CD4-positive, alpha-beta T cell (primary cell): ENCODE measurements around the gene RREB1. TPM values are rescaled to one million over a fixed set of nuclear protein-coding genes. Genes with fewer than 3 reads are reported as not detected.

Experiments
- ATAC-seq: fragments of 200-7000 bp; cut with Tn5 transposase; one replicate; pipeline ENCODE4 v1.10.0; 2022; ENCODE audit warnings: mild to moderate bottlenecking; ENCODE audit not compliant: poor library complexity
- CTCF ChIA-PET: fragments of 350-600 bp; sonication (Branson Sonifier 250); formaldehyde crosslinking; loops from one replicate; lab custom pipeline; 2021; ENCODE audit warnings: antibody characterized with exemption, inconsistent platforms; lab: Charles Lee
- POLR2A ChIA-PET: fragments of 350-600 bp; sonication (Branson Sonifier 250); formaldehyde crosslinking; loops from one replicate; lab custom pipeline; 2021; ENCODE audit warnings: antibody characterized with exemption, inconsistent platforms; lab: Charles Lee
- DNase-seq, 14 experiments: peaks; one replicate each; pipeline ENCODE4 v3.0.0-alpha.2; 2013 to 2020; ENCODE audit warnings: mixed read lengths in 2 of 14
- H3K27ac ChIP-seq, 2 donors: one replicate each; pipeline versions ENCODE4 v1.5.1 to v1.7.0; 2013; ENCODE audit warnings: low read length in 2 of 2, low read depth in 1 of 2, mild to moderate bottlenecking in 1 of 2
- H3K27me3 ChIP-seq, 2 experiments: 1 replicate in 1 of 2; 2 replicates in 1 of 2; pipeline versions ENCODE4 v1.6.1 to v1.7.0; 2013; ENCODE audit warnings: low read length in 2 of 2, control low read depth in 1 of 2, mild to moderate bottlenecking in 1 of 2, moderate library complexity in 1 of 2; ENCODE audit not compliant: insufficient read depth in 2 of 2, control insufficient read depth in 1 of 2
- H3K36me3 ChIP-seq: one replicate; pipeline ENCODE4 v1.6.1; 2013; ENCODE audit warnings: low read length, control low read depth; ENCODE audit not compliant: insufficient read depth
- H3K4me1 ChIP-seq: one replicate; pipeline ENCODE4 v1.6.1; 2013; ENCODE audit warnings: low read length, control low read depth; ENCODE audit not compliant: insufficient read depth
- H3K4me3 ChIP-seq: one replicate; pipeline ENCODE4 v1.5.1; 2013; ENCODE audit warnings: mild to moderate bottlenecking, low read length, moderate library complexity
- H3K9me3 ChIP-seq, 2 experiments: 1 replicate in 1 of 2; 2 replicates in 1 of 2; pipeline versions ENCODE4 v1.6.1 to v1.7.0; 2013; ENCODE audit warnings: low read length in 2 of 2, mild to moderate bottlenecking in 2 of 2, control low read depth in 1 of 2, moderate library complexity in 1 of 2; ENCODE audit not compliant: control insufficient read depth in 1 of 2, insufficient read depth in 1 of 2
- H3K27ac Mint-ChIP-seq: one replicate; pipeline ENCODE4 v1.8.0; 2020; ENCODE audit warnings: mixed read lengths
- H3K27me3 Mint-ChIP-seq: one replicate; pipeline ENCODE4 v1.8.0; 2021; ENCODE audit warnings: mixed read lengths
- H3K36me3 Mint-ChIP-seq: one replicate; pipeline ENCODE4 v1.8.0; 2021; ENCODE audit warnings: low read depth, mixed read lengths
- H3K4me1 Mint-ChIP-seq: one replicate; pipeline ENCODE4 v1.8.0; 2021; ENCODE audit warnings: low read depth, mixed read lengths
- H3K4me3 Mint-ChIP-seq: one replicate; pipeline ENCODE4 v1.8.0; 2020; ENCODE audit warnings: mild to moderate bottlenecking, mixed read lengths
- H3K9me3 Mint-ChIP-seq: one replicate; pipeline ENCODE4 v1.8.0; 2020; ENCODE audit warnings: mixed read lengths
- intact Hi-C, 2 experiments: fragments of 100-400 bp; cut with DNase I in 1 of 2; cut with micrococcal nuclease in 1 of 2; formaldehyde crosslinking; loops; one replicate each; pipeline versions ENCODE4 v1.15.1 to v1.9.0; 2023 to 2025; cut with DNase I, micrococcal nuclease
- total RNA-seq, 174 experiments: library from RNA in 2 of 174; stranded (reverse) in 2 of 174; gene quantifications; one replicate each; pipeline ENCODE4 v1.2.3 and lab custom pipeline; 2021 to 2026
- TF ChIP-seq, protein P1 (sequence below): fragments of 200-600 bp; IDR thresholded peaks from one replicate; pipeline ENCODE4 v1.8.0; 2022; ENCODE audit warnings: antibody characterized with exemption, mild to moderate bottlenecking

Gene RREB1
- total RNA-seq, 2 experiments from 2014 or later: 56.5 to 60.0 TPM

GRCh38 chr6:7172649-7173048, 64.9 kb downstream of the RREB1 start:
- ChIA-PET CTCF (no interaction called here), POLR2A (no interaction called here)
- H3K4me1 Mint-ChIP-seq: peaks cover 50% of the 10 kb centered on the region
- Histone ChIP-seq H3K27me3 (no peaks in the 10 kb centered on the region), H3K4me1 (peaks cover 19% of the 10 kb centered on the region), H3K9me3 (no peaks in the 10 kb centered on the region), H3K36me3 (peaks cover 3% of the 10 kb centered on the region), H3K4me3 (no peak overlapping the region), H3K27ac (no peak overlapping the region)
- H3K9me3 Mint-ChIP-seq: no peaks in the 10 kb centered on the region
- no peak overlapping the region for H3K27ac Mint-ChIP-seq
- DNase-seq: no peak
- TF ChIP-seq, protein P1, sequence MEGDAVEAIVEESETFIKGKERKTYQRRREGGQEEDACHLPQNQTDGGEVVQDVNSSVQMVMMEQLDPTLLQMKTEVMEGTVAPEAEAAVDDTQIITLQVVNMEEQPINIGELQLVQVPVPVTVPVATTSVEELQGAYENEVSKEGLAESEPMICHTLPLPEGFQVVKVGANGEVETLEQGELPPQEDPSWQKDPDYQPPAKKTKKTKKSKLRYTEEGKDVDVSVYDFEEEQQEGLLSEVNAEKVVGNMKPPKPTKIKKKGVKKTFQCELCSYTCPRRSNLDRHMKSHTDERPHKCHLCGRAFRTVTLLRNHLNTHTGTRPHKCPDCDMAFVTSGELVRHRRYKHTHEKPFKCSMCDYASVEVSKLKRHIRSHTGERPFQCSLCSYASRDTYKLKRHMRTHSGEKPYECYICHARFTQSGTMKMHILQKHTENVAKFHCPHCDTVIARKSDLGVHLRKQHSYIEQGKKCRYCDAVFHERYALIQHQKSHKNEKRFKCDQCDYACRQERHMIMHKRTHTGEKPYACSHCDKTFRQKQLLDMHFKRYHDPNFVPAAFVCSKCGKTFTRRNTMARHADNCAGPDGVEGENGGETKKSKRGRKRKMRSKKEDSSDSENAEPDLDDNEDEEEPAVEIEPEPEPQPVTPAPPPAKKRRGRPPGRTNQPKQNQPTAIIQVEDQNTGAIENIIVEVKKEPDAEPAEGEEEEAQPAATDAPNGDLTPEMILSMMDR: no peak
- no peaks in the 10 kb centered on the region for H3K27me3 Mint-ChIP-seq
- ATAC-seq: no peak
- H3K36me3 Mint-ChIP-seq: peaks cover 16% of the 10 kb centered on the region
- H3K4me3 Mint-ChIP-seq: no peak overlapping the region
- intact Hi-C loops: no loop called here

GRCh38 chr6:7173843-7174503, 66.2 kb downstream of the RREB1 start:
- no peak for DNase-seq
- no peak overlapping the region for H3K4me3 Mint-ChIP-seq
- CTCF ChIA-PET: no interaction called here
- no peaks in the 10 kb centered on the region for H3K9me3 ChIP-seq
- H3K4me1 ChIP-seq: peaks cover 13% of the 10 kb centered on the region
- no peaks in the 10 kb centered on the region for H3K27me3 Mint-ChIP-seq
- H3K27me3 ChIP-seq: no peaks in the 10 kb centered on the region
- no peaks in the 10 kb centered on the region for H3K9me3 Mint-ChIP-seq
- peak overlapping the region; percentile 4 for H3K27ac Mint-ChIP-seq
- H3K4me1 Mint-ChIP-seq: peaks cover 42% of the 10 kb centered on the region
- intact Hi-C loops: no loop called here
- ATAC-seq: no peak
- H3K27ac ChIP-seq: no peak overlapping the region
- TF ChIP-seq, protein P1: no peak
- H3K36me3 Mint-ChIP-seq: peaks cover 28% of the 10 kb centered on the region
- peaks cover 14% of the 10 kb centered on the region for H3K36me3 ChIP-seq
- POLR2A ChIA-PET: no interaction called here
- H3K4me3 ChIP-seq: no peak overlapping the region

- no peaks in the 10 kb centered on the region for H3K9me3 Mint-ChIP-seq
- no peak overlapping the region for H3K27ac Mint-ChIP-seq
- H3K27me3 Mint-ChIP-seq: no peaks in the 10 kb centered on the region
- peaks cover 41% of the 10 kb centered on the region for H3K36me3 Mint-ChIP-seq
- peaks cover 27% of the 10 kb centered on the region for H3K4me1 Mint-ChIP-seq
- ChIA-PET POLR2A (no interaction called here), CTCF (no interaction called here)
- intact Hi-C loops: no loop called here
- no peak overlapping the region for H3K27ac ChIP-seq
- no peaks in the 10 kb centered on the region for H3K27me3 ChIP-seq
- DNase-seq (no peak), ATAC-seq (no peak)
- peaks cover 24% of the 10 kb centered on the region for H3K36me3 ChIP-seq
- no peak overlapping the region for H3K4me3 ChIP-seq
- H3K9me3 ChIP-seq: no peaks in the 10 kb centered on the region
- H3K4me3 Mint-ChIP-seq: no peak overlapping the region
- peaks cover under 1% of the 10 kb centered on the region for H3K4me1 ChIP-seq
- TF ChIP-seq, protein P1: no peak
These were observed 67.7 kb downstream of the RREB1 start for GRCh38 chr6:7175462-7175861.
